ENCODE measurements around the gene MS4A4E.
"Not testable (repeated sequence)": the region's sequence is repeated elsewhere in the genome, so short reads cannot be mapped to it uniquely, and the experiment has no call there.

MS4A4E gene

GRCh38 chr11:60208146-60208895 lies 34.6 kb downstream of the MS4A4E start:
- DNase-seq (ENCODE audit: low read depth), result no peak
- no peak for TF ChIP-seq CTCF (IDR thresholded peaks at IDR 0.05; ENCODE audit: insufficient read depth, low read depth, low read length, missing control alignments)

GRCh38 chr11:60206616-60207015 lies 36.3 kb downstream of the MS4A4E start:
- DNase-seq (ENCODE audit: low read depth), result peak; percentile 43
- no peak for TF ChIP-seq CTCF (IDR thresholded peaks at IDR 0.05; ENCODE audit: insufficient read depth, low read depth, low read length, missing control alignments)
- H3K4me3 ChIP-seq (ENCODE audit: low read depth, low read length), result no peak overlapping the region

More at GRCh38 chr11:60208146-60208895, 34.6 kb downstream of the MS4A4E start:
- no peak overlapping the region for H3K4me3 ChIP-seq (ENCODE audit: low read depth, low read length)

GRCh38 chr11:60204922-60205321 lies 38.0 kb downstream of the MS4A4E start:
- no peak overlapping the region for H3K4me3 ChIP-seq (ENCODE audit: low read depth, low read length)
- peak; percentile 24 for DNase-seq (ENCODE audit: low read depth)
- TF ChIP-seq CTCF (IDR thresholded peaks at IDR 0.05; ENCODE audit: insufficient read depth, low read depth, low read length, missing control alignments), result no peak

GRCh38 chr11:60201334-60201733 lies 41.6 kb downstream of the MS4A4E start:
- H3K4me3 ChIP-seq (ENCODE audit: low read depth, low read length); DNase-seq (ENCODE audit: low read depth): not testable (repeated sequence)

- no peak overlapping the region for H3K4me3 ChIP-seq (ENCODE audit: low read depth, low read length)
- no peak for DNase-seq (ENCODE audit: low read depth)
- no peak for TF ChIP-seq CTCF (IDR thresholded peaks at IDR 0.05; ENCODE audit: insufficient read depth, low read depth, low read length, missing control alignments)
Measured at GRCh38 chr11:60197442-60197841, 45.5 kb downstream of the MS4A4E start.

- peak; percentile 64 for DNase-seq (ENCODE audit: low read depth)
- no peak for TF ChIP-seq CTCF (IDR thresholded peaks at IDR 0.05; ENCODE audit: insufficient read depth, low read depth, low read length, missing control alignments)
- no peak overlapping the region for H3K4me3 ChIP-seq (ENCODE audit: low read depth, low read length)
Measured at GRCh38 chr11:60195923-60196368, 47.0 kb downstream of the MS4A4E start.

- H3K4me3 ChIP-seq (ENCODE audit: low read depth, low read length), result no peak overlapping the region
- no peak for TF ChIP-seq CTCF (IDR thresholded peaks at IDR 0.05; ENCODE audit: insufficient read depth, low read depth, low read length, missing control alignments)
- DNase-seq (ENCODE audit: low read depth), result no peak
Measured at GRCh38 chr11:60194511-60194910, 48.4 kb downstream of the MS4A4E start.

All from GM12865 (cell line).